Measurements from ENCODE around the gene ZPR1.
"Not testable (repeated sequence)": the region's sequence is repeated elsewhere in the genome, so short reads cannot be mapped to it uniquely, and the experiment has no call there.

Gene ZPR1

DNA sequence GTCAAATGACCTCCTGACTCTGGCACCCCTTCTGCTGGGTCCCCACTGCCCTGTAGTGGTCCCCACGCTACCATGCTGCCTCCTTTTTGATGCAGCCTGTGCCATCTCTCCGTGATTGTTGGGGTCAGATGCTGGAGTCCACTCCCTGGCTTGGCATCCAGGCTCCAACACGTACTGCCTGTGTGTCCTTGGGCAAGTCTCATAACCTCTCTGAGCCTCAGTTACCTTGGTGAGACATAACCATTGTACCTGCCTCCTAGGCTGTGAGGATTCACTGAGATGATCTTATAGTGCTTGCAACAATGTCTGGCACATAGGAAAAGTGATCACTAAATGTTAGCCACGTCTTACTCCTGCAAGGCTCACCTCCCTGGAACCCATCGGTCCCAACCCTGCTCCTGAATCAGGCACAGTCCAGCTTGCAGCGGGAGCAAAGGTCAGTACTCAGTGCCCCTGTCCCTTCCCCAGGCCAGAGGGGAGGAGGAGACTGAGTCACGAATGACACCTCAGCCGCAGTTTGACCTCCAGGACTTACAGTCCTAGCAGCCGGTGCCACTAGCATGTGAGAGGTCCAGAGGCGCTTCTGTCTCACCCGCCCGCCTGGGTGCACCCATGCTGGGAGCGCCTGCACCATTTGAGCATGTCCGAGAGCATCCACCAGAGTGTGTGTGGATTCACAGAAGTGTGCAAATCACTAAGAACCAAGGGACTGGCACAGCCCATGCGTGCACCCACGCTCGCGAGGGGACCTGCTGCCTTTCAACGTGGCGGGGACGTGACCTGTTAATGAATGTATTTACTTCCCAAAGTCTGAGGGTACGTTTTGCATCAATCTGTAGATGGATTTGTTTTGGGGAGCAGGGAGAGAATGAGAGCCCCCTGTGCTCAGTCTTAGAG lies 38.3 kb upstream of the ZPR1 start:
- intact Hi-C loops (cut with DNase I): no loop called here
- DNase-seq: peak in 1 of 10 donors; percentile 60

DNA sequence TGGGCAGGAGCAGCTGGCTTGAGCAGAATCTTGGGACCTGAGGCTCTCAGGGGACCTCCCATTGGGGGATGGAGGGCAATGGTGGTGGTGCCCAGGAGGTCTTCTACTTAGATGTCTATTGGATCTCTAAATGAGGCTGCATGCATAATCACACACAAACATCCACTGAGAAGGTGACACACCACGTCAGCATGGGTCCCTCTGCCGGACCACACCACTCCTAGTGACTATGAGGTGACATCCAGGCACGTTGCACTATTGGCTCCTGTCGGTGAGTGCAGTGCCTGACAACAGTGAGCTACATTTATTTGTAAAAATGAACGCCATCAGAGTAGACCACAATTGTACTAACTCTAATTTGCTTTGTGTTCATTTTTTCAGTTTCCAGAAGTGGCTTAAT lies 37.6 kb upstream of the ZPR1 start:
- intact Hi-C loops (cut with DNase I): no loop called here
- DNase-seq: peak in 2 of 10 donors; percentile 12 to 29

DNA sequence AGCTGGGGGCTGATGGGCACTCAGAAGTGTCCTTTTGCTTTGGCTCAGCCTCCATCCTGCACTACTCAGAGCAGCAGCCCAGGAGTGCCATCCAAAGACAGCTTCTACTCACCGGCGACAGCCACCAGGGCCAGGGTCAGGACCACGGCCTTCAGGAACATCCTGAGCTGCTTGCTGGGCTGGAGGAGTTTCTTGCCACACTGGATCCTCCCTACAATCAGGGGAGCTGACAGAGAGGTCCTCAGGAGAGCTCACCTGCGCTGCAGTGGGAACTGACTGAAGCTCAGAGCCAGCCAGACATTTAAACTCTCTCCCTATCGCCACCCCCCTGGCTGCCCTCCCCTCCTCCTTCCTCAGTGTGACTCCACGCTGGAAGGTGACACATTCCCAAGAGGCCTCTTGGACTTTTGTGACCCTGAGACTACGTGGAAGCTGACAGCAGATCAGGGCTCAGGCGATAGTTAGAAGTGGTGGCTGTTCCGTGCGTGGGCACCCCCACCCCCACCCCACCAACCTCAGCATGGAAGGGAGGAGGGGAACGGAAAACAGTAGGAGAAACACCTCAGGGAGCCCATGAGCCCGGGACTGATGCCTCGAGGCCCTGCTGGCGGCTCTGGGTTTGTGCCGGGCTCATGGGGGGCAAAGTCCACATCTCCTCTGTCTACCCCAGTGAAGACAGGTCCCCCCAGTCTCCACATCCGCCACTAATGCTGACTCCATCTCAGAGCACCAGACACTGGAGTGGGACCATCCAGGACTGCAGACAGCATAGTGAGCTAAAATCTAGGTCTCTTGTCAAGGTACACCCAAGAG lies 35.4 kb upstream of the ZPR1 start, which contains the start of gene APOA4:
APOA4 (minus strand) TSS at position 274 of the 813 bp plus-strand sequence; CDS start at position 161, 113 bp downstream.
- intact Hi-C loops (cut with DNase I): no loop called here
- peak in 2 of 10 donors; percentile 40 to 60 for DNase-seq

DNA sequence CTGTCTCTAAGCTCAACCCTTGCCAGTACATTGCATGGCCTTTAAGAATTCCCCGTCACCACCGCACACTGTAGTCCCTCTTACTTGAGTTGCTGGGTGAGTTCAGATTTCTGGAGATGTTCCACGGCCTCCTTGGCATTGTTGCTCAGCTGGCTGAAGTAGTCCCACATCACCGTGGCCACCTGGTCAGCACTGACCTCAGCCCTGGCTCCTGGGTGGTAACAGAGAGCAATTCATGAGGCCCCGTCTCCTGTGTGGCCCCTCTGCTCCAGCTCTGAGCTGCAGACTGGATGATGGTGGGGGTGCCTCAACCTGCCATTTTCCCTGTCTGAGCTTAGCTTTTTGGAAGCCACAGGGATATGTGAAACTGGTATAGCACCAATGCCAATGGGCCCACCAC lies 34.8 kb upstream of the ZPR1 start:
- DNase-seq: peak in 2 of 10 donors; percentile 72 to 74
- intact Hi-C loops (cut with DNase I): no loop called here

DNA sequence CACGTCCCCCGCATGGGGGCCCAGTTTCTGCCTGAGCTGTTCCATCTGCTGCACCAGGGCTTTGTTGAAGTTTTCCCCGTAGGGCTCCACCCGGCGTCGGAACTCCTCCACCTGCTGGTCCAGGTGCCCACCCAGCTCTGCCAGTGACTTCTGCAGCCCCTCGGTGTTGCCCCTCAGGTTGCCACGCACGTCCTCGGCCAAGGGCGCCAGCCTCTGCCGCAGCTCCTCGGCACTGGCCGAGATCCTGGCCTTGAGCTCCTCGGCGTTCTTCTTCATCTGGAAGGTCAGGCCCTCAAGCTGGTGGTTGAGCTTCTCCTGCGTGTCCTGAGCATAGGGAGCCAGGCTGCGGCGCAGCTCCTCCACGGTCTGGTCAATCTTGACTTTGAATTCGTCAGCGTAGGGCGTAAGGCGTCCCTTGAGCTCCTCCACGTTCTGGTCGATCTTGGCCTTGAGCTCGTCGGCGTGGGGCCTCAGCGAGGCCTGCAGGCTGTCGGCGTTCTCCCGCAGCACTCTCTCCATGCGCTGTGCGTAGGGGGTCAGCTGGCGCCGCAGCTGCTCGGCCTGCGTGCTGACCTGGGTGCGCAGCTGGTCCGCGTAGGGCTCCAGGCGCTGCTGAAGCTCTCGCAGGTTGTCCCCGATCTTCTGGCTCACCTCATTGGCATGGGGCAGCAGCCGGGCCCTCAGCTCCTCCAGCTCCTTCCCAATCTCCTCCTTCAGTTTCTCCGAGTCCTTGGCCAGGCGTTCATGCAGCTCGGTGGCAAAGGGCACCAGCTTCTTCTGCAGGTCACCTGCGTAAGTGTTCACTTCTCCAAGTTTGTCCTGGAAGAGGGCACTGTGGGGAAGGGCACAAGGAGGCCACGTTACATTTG lies 33.5 kb upstream of the ZPR1 start:
- intact Hi-C loops (cut with DNase I): no loop called here
- DNase-seq: peak in 1 of 10 donors; percentile 77

DNA sequence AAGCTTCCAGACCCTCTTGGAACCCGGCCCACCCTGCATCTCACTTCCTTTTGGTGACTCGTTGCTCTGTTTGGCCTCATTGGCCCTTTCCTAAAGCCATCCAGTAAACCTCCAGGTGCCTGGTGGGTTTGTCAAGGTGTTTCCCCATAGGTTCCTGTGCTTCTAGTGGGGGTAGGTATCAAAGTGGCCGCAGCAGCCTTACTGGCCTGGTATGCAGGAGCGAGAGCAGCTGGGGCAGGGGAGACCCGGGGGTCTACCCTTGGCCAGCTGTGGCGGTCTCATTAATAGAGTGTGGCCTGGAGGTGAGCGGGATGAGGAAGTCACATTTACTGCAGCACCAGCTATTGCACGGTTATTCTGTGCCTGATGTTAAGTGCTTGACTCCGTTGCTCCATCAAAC lies 31.2 kb upstream of the ZPR1 start:
- intact Hi-C loops (cut with DNase I): no loop called here
- peak in 1 of 10 donors; percentile 80 for DNase-seq

DNA sequence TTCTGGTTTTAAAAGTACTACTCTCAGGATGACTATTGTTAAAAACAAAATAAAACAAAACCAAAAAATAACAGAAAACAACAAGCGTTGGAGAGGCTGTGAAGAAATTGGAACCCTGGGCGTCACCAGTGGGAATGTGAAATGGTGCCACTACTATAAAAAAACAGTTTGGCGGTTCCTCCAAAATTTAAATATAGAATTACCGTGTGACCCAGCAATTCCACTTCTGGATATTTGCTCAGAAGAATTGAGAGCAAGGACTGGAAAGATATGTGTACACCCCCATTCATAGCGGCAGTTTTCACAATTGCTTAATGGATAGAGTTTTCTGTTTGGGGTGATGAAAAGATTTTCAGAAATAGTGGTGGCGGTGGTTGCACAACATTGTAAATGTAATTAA lies 26.7 kb upstream of the ZPR1 start:
- intact Hi-C loops (cut with DNase I): no loop called here
- DNase-seq: no peak

DNA sequence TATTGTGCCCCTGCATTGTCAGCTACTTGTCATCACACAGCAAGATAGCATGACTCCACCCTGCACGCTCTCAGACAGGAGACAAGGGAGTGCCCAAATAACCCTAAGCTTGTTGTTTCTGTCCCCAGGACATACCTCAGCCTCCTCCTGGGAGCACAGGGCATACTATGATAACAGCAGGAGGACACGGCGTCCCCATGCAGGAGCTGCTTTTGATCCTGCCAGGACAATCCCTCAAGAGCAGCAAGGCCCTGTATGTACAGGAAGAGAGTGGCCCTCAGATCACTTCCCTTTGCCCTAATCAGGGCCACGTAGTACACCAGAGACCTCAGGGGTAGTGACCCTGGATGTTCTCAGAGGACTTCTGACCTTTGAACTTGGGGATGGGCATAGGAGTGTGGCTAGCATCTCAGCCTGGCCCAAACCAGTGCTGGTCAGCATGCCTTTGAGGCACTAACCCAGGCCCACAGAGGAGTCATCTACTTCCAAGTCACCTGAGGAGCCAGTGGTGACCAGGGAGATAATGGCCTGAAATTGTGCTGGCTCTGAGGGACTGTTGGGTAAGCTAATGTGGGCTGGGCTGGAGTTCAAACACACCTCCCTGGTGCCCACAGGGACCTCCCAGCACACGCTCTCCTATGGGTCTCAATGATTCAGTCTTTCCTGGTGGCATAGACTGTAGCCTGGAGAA lies 26.1 kb upstream of the ZPR1 start:
- intact Hi-C loops (cut with DNase I): no loop called here

DNA sequence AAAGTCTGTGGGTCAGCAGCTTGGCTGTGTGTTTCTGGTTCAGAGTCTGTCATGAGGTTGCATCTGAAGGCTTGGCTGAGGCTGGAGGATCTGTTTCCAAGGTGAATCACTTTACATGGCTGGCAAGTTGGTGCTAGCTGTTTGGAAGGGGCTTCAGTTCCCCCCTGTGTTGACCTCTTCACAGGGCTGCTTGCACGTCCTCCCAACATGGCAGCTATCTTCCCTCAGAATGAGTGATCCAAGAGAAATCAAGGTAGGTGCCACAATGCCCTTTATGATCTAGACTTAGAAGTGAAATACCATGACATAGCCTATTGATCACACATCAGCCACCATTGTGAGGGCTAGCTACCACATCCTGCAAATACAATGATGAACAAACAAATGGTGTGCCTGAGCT lies 25.3 kb upstream of the ZPR1 start:
- no peak for DNase-seq
- intact Hi-C loops (cut with DNase I): no loop called here

More for the DNA sequence above, 26.1 kb upstream of the ZPR1 start:
- no peak for DNase-seq

DNA sequence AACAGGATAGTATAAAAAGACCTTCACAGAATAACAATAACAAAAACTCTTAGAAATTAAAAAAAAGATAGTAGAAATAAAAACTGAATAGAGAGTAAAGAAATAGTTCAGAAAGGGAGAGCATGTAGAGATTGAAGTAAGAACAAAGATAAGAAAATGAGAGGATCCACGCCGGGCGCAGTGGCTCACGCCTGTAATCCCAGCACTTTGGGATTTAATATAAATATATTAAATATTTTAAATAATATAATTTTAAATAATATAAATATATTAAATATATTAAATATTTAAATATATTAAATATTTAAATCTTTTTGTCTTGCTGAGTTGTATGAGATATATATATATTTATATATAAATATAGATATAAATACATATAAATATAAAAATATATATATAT lies 24.3 kb upstream of the ZPR1 start:
- peak in 1 of 10 donors; percentile 48 for DNase-seq
- intact Hi-C loops (cut with DNase I): no loop called here

DNA sequence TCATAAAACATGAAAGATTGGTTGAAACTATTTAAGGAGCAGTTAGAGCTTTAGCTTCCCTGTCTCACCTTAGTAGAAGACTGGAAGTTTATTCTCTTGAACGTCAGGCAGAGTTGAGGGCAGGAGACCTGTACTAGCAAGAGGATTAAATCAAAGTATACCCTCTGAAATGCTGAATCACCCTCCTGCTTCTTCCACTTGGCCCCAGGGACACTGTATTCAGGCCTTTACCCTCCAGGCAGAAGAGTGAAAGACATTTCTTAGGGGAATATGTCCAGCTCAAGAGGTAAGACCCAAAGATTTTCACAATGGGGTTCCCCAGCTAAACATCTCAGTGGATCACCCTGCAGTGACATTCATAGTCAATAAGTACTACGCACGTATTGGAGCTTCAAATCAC lies 23.4 kb upstream of the ZPR1 start:
- no peak for DNase-seq
- intact Hi-C loops (cut with DNase I): no loop called here

- intact Hi-C loops (cut with DNase I): no loop called here
Measured at GRCh38 chr11:116808262-116809175, 20.7 kb upstream of the ZPR1 start.

GRCh38 chr11:116807601-116808261 lies 19.9 kb upstream of the ZPR1 start:
- no peak for DNase-seq

More at GRCh38 chr11:116808262-116809175, 20.7 kb upstream of the ZPR1 start:
- peak in 1 of 10 donors; percentile 63 for DNase-seq

GRCh38 chr11:116804001-116804400 lies 16.2 kb upstream of the ZPR1 start:
- intact Hi-C loops (cut with DNase I): no loop called here
- DNase-seq: no peak

More at GRCh38 chr11:116807601-116808261, 19.9 kb upstream of the ZPR1 start:
- intact Hi-C loops (cut with DNase I): no loop called here

GRCh38 chr11:116801662-116802061 lies 13.8 kb upstream of the ZPR1 start:
- intact Hi-C loops (cut with DNase I); DNase-seq: not testable (repeated sequence)

GRCh38 chr11:116800610-116801009 lies 12.8 kb upstream of the ZPR1 start:
- DNase-seq: no peak
- intact Hi-C loops (cut with DNase I): no loop called here

GRCh38 chr11:116798368-116798767 lies 10.5 kb upstream of the ZPR1 start:
- intact Hi-C loops (cut with DNase I): no loop called here
- no peak for DNase-seq

DNA sequence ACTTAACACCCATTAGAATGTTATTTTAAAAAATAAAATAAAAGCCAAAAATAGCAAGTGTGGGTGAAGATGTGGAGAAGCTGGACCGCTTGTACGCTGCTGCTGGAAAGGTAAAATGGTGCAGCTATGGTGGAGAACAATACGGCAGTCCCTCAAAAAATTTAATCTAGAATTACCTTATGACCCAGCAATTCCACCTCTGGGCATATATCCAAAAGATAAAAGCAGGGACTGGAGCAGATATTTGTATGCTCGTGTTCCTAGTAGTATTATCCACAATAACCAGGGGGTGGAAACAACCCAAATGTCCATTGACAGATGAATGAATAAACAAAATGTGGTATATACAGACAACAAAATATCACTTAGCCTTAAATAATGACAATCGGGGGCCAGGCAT lies 10.0 kb upstream of the ZPR1 start:
- intact Hi-C loops (cut with DNase I): no loop called here

More for the DNA sequence above, 10.0 kb upstream of the ZPR1 start:
- no peak for DNase-seq
